Fibroblast of skin of right biceps (primary cell): ENCODE results near the gene TCF12.

Source experiments
- DNase-seq: peaks from one replicate; pipeline ENCODE4 v3.0.0-alpha.2; 2013

TCF12 gene

DNA sequence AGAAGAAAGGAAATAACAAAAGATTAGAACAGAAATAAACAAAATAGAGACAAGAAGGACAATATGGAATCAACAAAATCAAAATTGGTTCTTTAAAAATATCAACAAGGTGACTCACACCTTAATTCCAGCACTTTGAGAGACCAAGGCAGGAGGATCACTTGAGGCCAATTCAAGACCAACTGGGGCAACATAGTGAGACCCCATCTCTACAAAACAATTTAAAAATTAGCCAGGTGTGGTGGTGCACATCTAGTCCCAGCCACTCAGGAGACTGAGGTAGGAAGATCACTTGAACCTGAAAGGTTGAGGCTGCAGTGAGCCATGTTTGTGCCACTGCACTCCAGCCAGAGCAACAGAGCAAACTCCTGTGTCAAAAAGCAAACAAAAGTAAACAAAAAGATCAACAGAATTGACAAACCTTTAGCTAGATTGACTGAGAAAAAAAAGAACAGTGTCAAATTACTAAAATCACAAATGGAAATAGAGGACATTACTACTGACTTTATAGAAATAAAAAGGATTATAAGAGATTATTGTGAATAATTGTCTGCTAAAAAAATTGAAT, 267.1 kb downstream of the TCF12 start:
- no peak for DNase-seq

DNA sequence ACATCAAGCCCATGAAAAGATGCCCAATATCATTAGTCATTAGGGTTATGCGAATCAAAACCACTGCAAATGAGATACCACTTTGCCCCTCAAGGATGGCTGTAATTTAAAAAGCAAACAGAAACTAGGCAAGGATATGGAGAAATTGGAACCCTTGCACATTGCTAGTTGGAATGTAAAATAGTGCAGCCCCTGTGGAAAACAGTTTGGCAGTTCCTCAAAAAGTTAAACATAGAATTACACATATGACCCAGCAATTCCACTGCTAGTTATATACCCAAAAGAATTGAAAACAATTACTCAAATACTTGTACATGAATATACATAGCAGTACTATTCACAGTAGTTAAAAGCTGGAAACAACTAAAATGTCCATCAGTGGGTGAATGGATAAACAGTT, 271.0 kb downstream of the TCF12 start:
- no peak for DNase-seq

DNA sequence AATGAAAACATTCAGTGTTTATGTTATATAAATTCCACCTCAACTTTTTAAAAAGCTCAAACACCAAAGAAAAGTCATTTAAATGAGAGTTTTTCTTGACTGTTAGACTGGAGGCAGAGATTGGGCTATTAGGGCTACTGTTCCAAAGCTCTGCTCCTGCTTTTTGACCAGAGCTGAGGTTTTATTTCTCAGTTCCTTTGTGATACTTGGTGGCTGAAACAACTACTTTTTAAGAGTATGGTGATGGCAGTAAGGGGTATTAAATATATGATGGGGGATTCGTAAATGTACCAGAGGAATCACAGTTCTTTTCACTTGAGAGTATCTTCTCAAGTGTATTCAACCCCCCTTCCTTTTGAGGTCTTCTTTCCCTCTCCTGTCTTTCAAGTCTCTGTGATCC, 271.8 kb downstream of the TCF12 start:
- no peak for DNase-seq

GRCh38 chr15:57193161-57193560, 274.7 kb downstream of the TCF12 start:
- no peak for DNase-seq

GRCh38 chr15:57195326-57195725, 276.9 kb downstream of the TCF12 start:
- DNase-seq, result no peak

DNA sequence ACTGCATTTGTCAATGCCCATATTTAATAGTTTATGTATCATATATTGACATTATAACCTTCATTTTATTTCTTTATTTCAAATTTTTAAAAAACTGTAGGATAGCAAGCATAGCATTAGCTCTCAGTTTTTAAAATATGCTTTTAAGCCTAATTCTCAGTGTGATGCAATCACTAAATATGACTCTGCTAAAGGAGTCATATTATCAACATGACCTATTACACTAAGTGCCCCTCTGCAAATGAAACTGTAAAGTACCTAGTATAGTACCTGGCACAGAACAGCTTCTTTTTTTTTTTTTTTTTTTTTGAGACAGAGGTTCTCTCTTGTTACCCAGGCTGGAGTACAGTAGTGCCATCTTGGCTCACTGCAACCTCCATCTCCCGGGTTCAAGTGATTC, 278.4 kb downstream of the TCF12 start:
- DNase-seq, result no peak

DNA sequence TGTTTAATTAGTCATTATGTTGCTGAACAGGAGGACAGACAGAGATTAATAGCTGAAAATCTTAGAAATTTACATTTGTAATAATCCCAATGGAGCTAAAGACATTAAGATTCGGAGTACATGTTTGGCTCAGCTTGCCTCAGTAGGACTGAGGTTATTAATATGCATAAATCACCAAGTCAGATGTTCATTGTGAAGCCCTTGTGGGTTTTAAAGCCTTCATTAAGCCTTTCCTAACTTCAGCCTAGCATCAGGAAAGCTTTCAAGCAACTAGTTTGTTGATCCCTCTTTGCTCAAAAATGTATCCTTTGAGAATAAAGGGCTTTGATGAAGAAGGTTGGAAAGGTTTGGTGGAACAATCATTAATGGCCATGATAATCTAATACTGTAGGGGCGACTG, 279.7 kb downstream of the TCF12 start:
- DNase-seq, result no peak

- DNase-seq, result no peak
Observed at GRCh38 chr15:57198654-57199291, 280.3 kb downstream of the TCF12 start.

- DNase-seq, result no peak
Observed at GRCh38 chr15:57201578-57201977, 283.1 kb downstream of the TCF12 start.

GRCh38 chr15:57203906-57204305, 285.5 kb downstream of the TCF12 start:
- no peak for DNase-seq

DNA sequence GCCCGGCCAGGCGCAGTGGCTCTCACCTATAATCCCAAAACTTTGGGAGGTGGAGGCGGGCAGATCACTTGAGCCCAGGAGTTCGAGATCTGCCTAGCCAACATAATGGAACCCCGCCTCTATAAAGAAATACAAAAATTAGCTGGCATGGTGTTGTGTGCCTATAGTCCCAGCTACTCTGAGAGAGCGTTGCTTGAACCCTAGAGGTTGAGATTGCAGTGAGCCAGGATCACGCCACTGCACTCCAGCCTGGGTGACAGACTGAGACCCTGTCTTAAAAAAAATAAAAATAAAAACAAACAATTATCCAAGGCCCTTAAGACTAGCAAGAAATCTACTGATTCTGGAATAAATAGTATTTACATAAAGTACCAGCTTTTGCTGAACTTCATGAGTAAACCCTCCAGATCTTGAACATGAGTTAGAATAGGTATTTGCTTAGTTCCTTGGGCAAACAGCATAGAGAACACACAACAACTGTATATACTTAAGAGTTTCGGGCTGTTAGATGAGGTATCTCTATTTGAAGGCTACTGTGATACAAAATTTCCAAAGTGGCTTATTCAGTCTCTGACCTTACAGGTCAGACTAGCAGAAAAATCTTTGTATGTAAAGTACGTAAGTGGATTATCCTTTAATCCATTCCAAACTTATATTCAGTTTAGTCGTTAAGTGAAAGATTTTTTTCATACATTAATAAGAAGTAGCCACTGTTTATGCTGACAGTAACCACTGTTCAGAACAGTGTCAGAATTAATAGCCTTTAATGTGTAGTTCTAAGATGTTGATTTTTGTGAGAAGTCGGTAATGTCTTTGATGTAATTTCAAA, 286.8 kb downstream of the TCF12 start:
- DNase-seq, result no peak

DNA sequence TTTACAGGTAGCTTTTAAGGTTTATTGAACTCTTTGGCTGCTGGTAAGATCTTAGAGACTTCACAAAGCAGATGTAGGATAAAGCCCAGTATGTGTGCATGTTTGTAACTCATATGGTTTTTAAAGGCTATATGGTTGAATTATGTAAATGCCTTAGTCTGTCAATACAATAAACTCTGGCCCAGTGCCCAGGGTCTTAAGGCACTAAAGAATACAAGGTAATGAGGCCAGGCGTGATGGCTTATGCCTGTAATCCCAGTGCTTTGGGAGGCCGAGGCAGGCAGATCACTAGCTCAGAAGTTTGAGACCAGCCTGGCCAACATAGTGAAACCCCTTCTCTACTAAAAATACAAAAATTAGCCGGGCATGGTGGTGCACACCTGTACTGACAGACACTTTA, 287.6 kb downstream of the TCF12 start:
- no peak for DNase-seq

DNA sequence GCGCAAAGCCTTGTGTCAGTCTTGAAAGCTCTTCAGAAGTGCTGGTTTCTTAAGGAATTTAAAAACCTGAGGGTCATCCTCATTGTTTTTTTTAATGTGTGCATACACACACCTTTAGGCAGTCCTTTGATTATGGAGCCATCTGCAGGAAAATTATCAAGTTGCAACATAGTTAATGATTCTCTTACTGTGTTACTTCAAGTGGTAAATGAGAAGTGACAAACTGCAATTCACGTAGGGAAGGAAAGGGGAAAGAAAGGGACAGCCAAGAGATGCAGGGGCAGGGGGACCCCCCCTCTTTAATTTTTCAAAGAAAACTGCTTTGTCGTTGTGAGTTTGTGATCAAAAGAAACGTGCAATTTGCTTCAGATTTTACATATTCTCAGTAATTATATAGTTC, 295.4 kb downstream of the TCF12 start:
- DNase-seq, result peak; percentile 60

- DNase-seq, result peak; percentile 18
Observed at GRCh38 chr15:57215326-57215725, 296.9 kb downstream of the TCF12 start.

DNA sequence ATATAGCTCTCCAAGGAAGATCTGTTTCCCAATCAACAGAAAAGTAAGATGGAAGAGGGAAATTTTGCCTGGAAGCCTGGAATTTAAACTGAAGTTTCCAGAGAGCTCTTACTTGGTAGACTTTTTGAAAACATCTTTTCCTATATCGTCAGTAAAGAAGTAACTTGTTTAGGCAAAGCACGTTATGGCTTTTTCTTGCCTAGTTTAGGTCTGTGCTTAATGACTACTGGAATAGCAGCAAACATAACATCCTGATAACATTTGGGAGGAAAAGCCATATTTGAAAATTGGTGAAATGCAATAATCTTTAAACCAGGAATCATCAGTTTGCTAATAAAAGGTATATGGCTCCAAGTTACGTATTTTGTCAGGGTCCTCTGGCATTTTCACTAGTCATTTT, 297.4 kb downstream of the TCF12 start:
- no peak for DNase-seq

GRCh38 chr15:57216288-57216687, 297.8 kb downstream of the TCF12 start:
- peak; percentile 89 for DNase-seq

- DNase-seq, result peak; percentile 54
Observed at GRCh38 chr15:57217778-57218598, 299.5 kb downstream of the TCF12 start.

- DNase-seq, result peak; percentile 97
Observed at GRCh38 chr15:57218826-57219576, 300.6 kb downstream of the TCF12 start.

GRCh38 chr15:57220205-57220604, 301.8 kb downstream of the TCF12 start:
- peak; percentile 93 for DNase-seq

GRCh38 chr15:57221134-57221533, 302.7 kb downstream of the TCF12 start:
- no peak for DNase-seq

- DNase-seq, result no peak
Observed at GRCh38 chr15:57223345-57223744, 304.9 kb downstream of the TCF12 start.

- DNase-seq, result no peak
Observed at GRCh38 chr15:57223887-57224286, 305.4 kb downstream of the TCF12 start.

DNA sequence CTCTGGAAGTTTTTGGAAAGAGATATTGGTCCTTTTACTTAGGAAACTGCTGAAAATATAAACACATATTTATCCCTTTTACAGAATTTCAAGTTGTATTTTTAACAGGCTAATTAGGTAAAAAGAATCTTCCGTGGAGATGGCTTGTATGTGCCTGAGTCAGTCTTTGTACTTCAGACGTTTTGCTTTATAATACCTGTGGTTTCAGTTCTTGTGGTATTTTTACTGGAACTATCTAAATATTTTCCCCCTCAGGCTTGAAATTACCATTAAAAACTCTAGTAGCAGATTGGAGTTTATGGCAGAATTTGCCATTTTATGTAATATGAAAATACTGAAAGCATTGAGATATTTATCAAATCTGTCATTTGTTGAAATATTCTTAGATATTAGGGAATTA, 306.2 kb downstream of the TCF12 start:
- DNase-seq, result peak; percentile 75
